HG03025 (cell line): ENCODE measurements around the gene DCAF12.
"Not testable (repeated sequence)": the region's sequence is repeated elsewhere in the genome, so short reads cannot be mapped to it uniquely, and the experiment has no call there.

Experiments used
- ATAC-seq: cut with Tn5 transposase; IDR thresholded peaks from one replicate; pipeline ENCODE4 v1.9.1; 2021; ENCODE audit warnings: mild to moderate bottlenecking, moderate library complexity; ENCODE audit not compliant: unreplicated experiment, low FRiP score

Gene DCAF12

GRCh38 chr9:34126207-34127034 is at the start of gene DCAF12:
DCAF12 (minus strand) TSS chr9:34126698; CDS start chr9:34126431, 267 bp downstream.
- peak; percentile 71 for ATAC-seq

DNA sequence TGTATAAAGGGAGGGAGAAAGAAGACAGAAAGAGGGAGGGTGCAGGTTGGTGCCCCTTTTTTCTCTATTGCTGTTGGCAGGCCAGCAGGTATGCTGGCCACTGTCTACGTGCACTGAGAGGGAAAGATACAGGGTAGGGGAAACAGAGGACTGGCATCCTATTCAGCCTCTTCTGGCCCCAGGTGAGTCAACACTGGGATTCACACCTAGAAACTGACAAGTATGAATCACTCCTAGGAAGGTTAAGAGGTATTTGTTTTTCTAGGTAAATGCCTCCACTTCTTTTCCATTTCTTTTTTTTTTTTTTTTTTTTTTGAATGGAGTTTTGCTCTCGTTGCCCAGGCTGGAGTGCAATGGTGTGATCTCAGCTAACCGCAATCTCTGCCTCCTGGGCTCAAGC is 49.6 kb upstream of the DCAF12 start:
- ATAC-seq: no peak

DNA sequence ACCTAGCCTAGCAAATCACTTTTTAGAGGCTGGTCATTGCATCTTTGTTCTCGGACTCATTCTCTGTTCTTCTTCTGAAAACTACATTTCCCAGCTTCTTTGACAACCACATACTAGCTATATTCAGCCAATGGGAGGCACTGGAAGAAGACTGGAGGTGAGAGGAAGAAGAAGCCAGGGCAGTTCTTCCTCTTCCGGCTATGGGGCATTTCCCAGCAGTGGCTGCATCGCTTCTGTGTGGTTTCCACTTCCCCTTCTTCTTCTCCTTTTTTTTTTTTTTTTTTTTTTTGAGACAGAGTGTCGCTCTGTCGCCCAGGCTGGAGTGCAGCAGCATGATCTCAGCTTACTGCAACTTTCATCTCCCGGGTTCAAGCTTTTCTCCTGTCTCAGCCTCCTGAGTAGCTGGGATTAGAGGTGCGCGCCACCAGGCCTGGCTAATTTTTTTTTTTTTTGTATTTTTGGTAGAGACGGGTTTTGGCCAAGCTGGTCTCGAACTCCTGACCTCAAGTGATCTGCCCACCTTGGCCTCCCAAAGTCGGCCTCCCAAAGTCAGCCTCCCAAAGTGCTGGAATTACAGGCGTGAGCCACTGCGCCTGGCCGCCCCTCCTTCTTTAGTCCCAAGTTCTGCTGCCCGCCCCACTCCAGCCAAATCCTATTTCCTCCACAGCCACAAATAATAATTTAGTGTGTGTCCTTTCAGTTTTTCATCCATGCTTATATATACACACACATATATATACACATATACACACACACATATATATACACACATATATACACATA is 45.4 kb upstream of the DCAF12 start:
- ATAC-seq: no peak

DNA sequence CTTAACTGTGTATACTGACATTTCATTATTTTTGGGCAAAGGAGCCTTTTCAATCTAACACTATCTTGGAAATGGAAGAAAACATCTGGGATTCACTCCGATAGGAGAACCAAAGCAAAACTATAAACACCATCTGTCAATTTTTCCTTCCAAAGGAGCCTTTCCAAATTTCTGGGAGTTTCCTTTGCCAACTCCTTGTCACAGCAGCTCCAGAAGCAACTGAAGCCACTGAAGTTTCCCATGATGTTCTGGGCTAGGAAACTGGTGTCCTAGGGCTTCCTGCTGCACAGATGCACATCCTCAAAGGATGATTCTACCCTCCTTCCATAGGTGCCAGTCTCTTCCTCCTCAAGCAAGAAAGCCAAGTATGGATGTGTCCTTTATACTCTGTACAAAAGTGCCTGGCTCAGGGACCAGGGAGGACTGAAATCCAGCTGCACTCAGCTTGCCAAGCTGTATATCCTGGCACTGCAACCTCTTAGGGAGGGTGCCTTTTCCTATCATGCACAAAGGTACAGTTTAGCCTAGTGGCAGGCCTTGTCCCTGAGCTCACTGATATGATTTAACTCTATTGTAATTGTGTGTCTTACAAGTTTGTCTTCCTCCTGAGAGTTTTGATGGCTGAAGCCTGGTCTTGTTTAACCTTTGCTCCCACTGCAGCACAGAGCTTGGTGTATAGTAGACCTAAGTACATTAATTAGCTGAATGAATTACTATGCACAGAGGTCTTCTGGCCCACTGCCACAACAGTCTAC is 43.9 kb upstream of the DCAF12 start:
- ATAC-seq: no peak

- ATAC-seq: no peak
Observed at GRCh38 chr9:34169125-34169524, 42.6 kb upstream of the DCAF12 start.

- no peak for ATAC-seq
Observed at GRCh38 chr9:34163434-34163833, 36.9 kb upstream of the DCAF12 start.

GRCh38 chr9:34158362-34158869 is 31.9 kb upstream of the DCAF12 start:
- no peak for ATAC-seq

DNA sequence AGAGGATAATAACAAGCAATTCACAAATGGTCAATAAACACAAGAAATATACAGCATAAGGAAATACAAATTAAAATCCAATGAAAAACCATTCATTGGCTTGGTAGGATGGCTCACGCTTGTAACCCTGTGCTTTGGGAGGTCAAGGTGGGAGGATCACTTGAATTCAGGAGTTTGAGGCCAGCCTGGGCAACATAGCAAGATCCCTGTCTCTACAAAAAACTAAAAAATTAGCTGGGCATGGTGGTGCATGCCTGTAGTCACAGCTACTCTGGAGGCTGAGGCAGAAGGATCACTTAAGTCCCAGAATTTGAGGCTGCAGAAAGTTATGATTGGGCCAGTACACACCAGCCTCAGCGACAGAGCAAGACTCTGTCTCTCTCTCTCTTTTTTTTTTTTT is 31.4 kb upstream of the DCAF12 start:
- ATAC-seq: no peak

DNA sequence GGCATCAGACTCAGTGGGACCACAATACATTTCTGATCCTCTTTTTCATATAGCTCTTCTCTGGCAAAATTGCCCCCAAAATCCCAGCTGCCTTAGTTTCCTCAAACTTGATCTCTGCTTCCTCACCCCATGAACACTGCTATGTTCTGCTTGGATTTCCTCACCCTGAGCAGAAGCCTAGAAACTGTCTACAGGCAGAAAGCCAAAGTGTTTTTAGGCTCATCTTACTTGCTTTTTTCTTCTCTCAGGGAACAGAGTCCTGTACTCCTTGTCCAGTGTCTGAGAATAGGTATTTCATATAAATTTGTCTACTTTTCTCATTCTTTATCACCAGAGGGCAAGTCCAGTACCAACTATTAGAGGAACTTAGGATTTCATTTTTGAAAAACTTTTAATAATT is 30.8 kb upstream of the DCAF12 start:
- no peak for ATAC-seq

DNA sequence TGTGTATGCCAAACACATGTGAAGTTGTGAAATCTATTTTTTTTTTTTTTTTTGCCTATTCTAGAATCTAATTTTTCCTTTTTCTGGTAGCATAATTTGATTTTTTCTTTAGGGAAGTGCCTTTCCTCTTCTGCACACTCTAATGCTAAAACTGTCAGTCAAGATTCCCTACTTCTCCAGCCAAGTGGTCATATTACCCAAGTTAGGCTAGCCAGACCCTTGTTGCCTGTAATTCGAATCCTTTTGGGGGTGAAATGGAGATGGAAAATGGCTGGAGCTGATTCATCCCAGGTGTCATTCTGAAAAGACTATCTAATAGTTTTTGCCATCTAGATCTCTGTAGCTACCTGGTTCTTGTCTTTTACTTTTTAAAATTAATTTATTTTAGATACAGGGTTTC is 27.6 kb upstream of the DCAF12 start:
- no peak for ATAC-seq

GRCh38 chr9:34151398-34151797 is 24.9 kb upstream of the DCAF12 start:
- no peak for ATAC-seq

GRCh38 chr9:34145165-34145564 is 18.7 kb upstream of the DCAF12 start:
- ATAC-seq: no peak

- ATAC-seq: no peak
Observed at GRCh38 chr9:34143116-34143515, 16.6 kb upstream of the DCAF12 start.

GRCh38 chr9:34140853-34141252 is 14.4 kb upstream of the DCAF12 start:
- no peak for ATAC-seq

GRCh38 chr9:34139477-34140146 is 13.1 kb upstream of the DCAF12 start:
- no peak for ATAC-seq

DNA sequence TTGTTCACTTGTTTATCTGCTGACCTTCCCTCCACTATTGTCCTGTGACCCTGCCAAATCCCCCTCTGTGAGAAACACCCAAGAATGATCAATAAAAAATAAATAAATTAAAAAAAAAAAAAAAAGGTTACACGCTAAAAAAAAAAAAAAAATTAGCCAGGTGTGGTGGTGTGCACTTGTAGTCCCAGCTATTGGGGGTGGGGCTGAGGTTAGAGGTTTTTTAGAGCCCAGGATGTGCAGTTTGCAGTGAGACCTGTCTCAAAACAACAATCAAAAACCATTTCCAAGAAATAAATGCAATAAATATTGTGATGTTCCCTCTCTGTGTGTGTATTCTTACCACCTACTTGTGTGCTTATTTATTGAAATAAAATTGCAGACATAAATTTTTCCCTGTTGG is 12.1 kb upstream of the DCAF12 start:
- ATAC-seq: not testable (repeated sequence)

GRCh38 chr9:34134521-34134920 is 8.0 kb upstream of the DCAF12 start:
- ATAC-seq: no peak

- ATAC-seq: no peak
Observed at GRCh38 chr9:34133436-34133949, 7.0 kb upstream of the DCAF12 start.

GRCh38 chr9:34131571-34131970 is 5.1 kb upstream of the DCAF12 start:
- ATAC-seq: no peak
